Stimulated activated CD4-positive, alpha-beta T cell treated with anti-CD3 and anti-CD28 coated beads, Interleukin-2, amount 100 ng/mL, for 24 hours (primary cell): ENCODE data around the gene AHNAK.
A peak's percentile ranks its signal among the peaks of the same experiment; 100 is the strongest.
"Not testable (repeated sequence)": the region's sequence is repeated elsewhere in the genome, so short reads cannot be mapped to it uniquely, and the experiment has no call there.

Experiments used
- DNase-seq, 2 donors: peaks; one replicate each; pipeline ENCODE4 v3.0.0-alpha.2; 2020

AHNAK gene

GRCh38 chr11:62550478-62550877 lies 3.9 kb upstream of the AHNAK start:
- DNase-seq = not testable (repeated sequence)

GRCh38 chr11:62548545-62549335 lies 2.1 kb upstream of the AHNAK start:
- no peak for DNase-seq

- DNase-seq = no peak
These were observed 1.2 kb upstream of the AHNAK start for GRCh38 chr11:62547691-62548281.

GRCh38 chr11:62546929-62547625 lies 471 bp upstream of the AHNAK start:
- no peak for DNase-seq

GRCh38 chr11:62545437-62546243 lies 966 bp downstream of the AHNAK start:
- DNase-seq = peak; percentile 64 to 71

GRCh38 chr11:62544581-62545436 lies 1.8 kb downstream of the AHNAK start:
- DNase-seq = peak; percentile 43

GRCh38 chr11:62543680-62544444 lies 2.7 kb downstream of the AHNAK start:
- DNase-seq = no peak

GRCh38 chr11:62542750-62543567 lies 3.6 kb downstream of the AHNAK start:
- DNase-seq = peak; percentile 81

GRCh38 chr11:62542111-62542745 lies 4.4 kb downstream of the AHNAK start:
- no peak for DNase-seq

- DNase-seq = peak; percentile 46 to 56
These were observed 5.6 kb downstream of the AHNAK start for GRCh38 chr11:62540804-62541701.

- DNase-seq = peak; percentile 67 to 68
These were observed 7.2 kb downstream of the AHNAK start for GRCh38 chr11:62539238-62539925.

- no peak for DNase-seq
These were observed 8.0 kb downstream of the AHNAK start for GRCh38 chr11:62538470-62539237.

- no peak for DNase-seq
These were observed 10.2 kb downstream of the AHNAK start for GRCh38 chr11:62536301-62536957.

- no peak for DNase-seq
These were observed 10.8 kb downstream of the AHNAK start for GRCh38 chr11:62535802-62536201.

- no peak for DNase-seq
These were observed 11.6 kb downstream of the AHNAK start for GRCh38 chr11:62534779-62535545.

- no peak for DNase-seq
These were observed 14.5 kb downstream of the AHNAK start for GRCh38 chr11:62532096-62532495.
